Inflammatory macrophage treated with lipopolysaccharide for 1 hour (primary cell): ENCODE data around the gene PLXNC1.

Experiments
- DNase-seq, 2 donors: peaks; one replicate each; pipeline ENCODE4 v3.0.0-alpha.2; 2020 to 2022

The PLXNC1 gene

GRCh38 chr12:94245631-94246383 lies 97.4 kb downstream of the PLXNC1 start:
- DNase-seq, result no peak

GRCh38 chr12:94247246-94247645 lies 98.9 kb downstream of the PLXNC1 start:
- DNase-seq, result no peak

DNA sequence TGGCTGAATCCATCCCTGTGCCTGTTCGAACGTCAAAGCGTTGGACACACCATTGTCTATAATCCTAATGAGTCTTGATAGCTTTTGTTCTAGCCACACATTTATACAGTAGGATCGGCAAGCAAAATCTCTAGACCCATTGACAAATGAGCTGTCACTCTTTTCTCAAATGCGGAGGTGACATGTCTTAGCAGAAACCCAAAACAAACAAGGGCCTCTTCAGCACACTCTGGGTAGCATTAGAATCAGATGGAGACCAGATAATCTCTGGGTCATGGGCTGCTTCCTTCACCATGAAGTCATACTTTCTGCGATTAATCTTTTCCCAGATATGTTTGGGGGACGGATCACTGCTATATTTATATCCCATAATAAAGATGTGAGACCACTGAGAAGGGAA lies 100.2 kb downstream of the PLXNC1 start:
- DNase-seq, result no peak

DNA sequence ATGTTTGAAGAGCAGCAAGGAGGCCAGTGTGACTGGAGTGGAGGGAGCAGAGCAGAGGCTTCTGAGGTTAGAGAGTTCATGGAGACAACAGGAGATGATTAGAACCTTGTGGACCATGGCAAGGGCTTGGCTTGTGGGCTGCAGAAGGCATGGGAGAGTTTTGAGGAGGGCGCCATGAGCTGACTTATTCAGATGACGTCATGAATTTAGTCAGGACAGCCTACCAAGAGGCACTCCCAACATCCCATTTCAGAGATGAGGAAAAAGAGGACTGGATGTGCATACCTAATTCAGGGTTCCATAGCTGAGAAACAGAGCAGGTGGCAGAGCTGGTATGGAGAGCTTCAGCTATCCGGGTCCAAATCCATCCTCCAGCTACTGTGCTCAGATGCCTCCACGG lies 101.8 kb downstream of the PLXNC1 start:
- no peak for DNase-seq

DNA sequence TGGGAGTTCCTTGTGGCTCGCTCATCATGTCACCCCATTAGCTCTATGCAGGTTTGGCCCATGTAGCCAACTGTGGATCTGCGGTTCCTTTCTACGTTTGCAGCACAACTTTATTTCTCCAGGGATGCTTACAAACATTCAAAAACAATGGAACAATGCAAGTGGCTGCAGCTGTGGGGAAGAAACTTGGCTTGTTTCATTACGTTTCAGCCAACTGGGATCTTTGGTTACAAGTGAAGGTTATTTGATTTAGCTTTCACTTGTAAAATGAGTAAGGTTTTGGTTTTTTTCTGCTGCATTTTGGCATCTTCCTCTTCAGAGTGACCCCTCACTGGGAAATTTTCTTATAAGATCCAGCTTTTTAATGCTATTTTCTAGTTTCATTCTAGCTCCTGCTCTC lies 105.9 kb downstream of the PLXNC1 start:
- DNase-seq, result no peak

DNA sequence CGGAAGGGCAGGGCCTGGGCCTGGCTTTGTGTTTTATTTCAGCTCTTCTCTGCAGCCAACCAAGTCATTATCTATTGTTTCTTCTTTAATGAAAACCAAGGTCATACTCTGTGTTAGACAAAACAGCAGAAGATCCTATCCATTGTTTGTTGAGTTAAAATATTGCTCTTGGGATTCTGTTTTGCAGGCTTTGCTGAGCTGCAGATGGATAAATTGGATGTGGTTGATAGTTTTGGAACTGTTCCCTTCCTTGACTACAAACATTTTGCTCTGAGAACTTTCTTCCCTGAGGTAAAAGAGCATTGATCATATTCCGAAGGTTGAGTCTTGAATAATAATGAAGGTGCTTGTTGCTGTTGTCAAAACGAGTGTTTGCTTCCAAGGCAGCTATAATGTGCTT lies 106.6 kb downstream of the PLXNC1 start:
- no peak for DNase-seq

- DNase-seq, result no peak
These were observed 107.1 kb downstream of the PLXNC1 start for GRCh38 chr12:94255428-94255827.

- DNase-seq, result no peak
These were observed 110.2 kb downstream of the PLXNC1 start for GRCh38 chr12:94258593-94258992.

DNA sequence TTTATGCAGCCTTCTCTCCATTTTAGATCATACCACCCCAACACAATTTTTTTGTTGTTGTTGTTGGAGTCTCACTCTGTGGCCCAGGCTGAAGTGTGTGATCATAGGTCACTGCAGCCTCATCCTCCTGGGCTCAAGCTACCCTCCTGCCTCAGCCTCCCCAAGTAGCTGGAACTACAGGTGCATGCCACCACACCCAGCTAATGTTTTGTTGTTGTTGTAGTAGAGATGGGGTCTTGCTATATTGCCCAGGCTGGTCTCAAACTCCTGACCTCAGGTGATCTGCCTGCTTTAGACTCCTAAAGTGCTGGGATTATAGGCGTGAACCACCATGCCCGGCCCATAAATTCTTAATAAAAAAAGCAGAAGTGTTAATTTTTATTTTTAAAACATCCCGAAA lies 111.6 kb downstream of the PLXNC1 start:
- no peak for DNase-seq

DNA sequence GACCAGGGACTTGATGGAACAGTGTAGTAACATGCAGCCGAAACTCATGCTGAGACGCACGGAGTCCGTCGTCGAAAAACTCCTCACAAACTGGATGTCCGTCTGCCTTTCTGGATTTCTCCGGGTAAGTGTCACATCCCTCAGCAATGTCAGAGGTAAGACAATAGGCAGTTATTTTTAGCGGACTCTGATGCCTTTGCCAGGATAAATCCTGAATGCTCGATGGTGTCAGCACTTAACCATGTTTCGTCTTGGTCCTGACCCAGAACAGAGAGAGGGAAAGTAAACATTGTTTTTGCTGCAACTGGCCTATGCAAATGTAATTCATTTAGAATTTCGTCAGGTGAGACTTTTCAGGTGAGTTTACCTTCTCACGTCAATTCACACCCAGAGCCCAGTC lies 112.3 kb downstream of the PLXNC1 start:
- DNase-seq, result no peak

DNA sequence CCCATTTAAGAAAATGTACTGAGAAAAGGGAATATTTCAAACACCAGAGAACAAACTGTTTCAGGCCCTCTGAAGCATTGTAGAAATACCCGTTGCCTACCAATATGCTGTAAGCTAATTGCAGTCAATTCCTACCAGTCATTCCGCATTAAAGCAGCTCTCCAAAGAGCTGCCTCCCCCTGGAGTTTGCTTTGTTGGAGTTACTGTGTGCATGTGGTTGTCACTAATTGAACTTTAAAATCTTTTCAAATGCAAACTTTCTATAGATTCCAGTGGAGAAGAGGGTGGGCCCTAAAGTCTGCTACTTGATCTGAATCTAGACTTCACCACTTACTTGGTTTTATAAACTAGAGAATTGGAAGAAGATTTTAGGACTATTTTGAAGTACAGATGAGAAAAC lies 112.7 kb downstream of the PLXNC1 start:
- no peak for DNase-seq

DNA sequence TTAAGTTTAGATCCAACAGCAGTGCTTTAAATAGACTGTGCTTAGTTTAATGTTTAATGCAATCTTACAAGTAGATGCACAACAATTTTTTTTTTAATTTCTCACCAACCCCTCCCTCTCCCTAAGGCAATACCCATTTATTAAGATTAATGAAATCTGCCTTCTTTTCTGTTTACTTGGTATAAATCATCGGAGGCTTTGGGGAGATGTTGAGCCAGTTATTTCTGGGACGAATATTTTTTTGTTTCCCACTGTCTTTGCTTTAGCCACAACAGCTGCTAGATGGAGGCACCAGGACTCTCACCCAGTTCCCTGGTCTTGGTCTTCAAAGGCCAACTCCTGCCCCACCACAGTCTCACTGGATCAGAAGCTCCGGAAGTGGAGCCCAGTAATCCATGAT lies 113.4 kb downstream of the PLXNC1 start:
- no peak for DNase-seq

- DNase-seq, result peak; percentile 87 to 90
These were observed 114.0 kb downstream of the PLXNC1 start for GRCh38 chr12:94262228-94263010.

DNA sequence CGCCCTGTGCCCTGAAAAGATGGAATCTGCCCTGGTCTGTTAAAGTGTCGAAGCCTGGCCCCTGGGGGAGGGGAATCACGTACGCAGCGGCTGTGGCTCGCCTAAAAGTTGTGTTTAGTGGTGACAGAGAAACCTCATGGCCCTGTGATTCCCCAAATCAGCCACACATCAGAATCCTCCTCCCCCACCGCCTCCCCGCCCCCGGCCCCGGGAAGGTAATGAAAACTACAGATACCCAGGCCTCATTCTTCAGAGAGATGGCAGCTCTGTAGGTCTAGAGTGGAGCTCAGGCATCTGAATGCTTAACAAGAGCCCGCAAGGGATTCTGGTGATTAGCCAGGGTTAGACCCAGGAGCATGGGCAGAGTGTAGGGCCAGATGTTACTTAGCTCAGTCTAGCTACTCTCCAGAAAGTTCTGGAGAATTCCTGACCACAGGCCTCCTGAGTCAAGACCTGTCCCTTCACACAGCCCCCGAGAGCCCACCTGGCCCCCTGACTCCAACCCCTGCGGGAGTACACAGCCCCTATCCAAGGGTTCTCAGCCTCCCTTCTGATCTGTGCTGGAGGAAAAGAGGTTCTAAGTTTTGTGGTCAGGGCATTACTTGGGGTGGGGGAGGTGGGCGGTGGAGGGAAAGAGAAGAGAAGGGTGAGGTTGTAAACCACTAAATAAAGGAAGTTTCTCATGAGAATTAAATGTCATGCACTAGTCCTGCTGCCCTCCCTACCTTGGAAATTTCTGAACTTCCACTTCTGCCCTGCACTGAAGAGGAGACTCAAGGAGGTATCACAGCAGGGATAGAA lies 114.8 kb downstream of the PLXNC1 start:
- peak; percentile 71 to 89 for DNase-seq

DNA sequence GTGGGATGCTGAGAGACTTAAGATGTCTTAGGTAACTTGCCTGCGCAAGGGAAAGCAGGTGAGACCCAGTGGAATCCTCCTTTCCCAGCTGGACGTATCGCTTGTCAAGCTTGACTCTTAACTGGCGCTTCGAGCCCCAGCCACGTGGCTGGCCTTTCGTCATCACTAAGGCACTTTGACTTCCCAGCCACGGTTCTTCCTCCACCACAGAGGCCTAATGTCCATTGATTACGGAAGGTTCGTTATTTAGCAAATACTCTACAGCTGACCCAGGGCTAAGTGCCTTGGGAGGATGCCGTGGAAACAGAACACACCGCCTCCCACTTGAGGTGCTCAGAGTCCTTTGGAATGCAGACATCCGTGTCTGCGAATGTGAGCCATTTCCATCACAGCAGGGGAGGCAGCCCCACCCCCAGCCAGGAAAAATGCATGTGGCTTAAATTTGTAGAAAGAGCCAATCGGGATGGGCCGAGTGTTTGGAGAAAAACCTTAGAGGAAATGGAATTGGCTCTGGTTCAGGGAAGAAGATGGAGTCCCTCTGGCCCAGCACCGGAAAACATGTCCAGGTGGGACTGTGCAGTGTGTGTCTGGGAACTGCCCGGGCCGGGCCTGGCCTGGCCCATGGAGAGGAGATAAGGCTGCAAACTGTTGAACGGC lies 115.7 kb downstream of the PLXNC1 start:
- peak; percentile 45 to 55 for DNase-seq

DNA sequence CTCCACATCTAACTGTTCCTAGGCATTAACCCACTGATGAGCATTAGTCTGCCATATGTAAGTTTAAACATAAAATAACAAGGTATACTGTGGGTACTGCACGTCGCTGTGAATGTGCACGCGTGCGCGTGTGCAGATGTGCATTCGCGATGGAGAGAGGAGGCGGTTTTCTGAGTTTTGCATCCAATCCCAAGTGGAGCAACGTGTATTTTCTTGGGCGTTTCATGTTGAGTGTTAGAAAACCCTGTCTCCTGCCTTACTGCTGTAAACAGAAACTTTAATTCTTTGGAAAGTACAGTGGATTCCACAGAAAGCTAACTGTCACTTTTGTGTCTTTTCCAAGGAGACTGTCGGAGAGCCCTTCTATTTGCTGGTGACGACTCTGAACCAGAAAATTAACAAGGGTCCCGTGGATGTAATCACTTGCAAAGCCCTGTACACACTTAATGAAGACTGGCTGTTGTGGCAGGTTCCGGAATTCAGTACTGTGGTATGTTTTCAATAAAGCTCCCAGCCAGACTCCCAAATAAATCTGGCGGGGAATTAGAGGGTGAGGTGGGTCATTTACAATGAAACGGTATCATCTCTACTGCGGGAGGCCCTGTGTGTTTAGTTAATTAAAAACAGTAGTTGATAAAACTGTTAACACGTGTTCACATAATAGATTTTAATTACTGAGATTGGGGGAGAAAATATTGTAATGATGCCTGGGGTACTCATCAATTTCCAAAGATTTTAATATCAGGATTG lies 116.5 kb downstream of the PLXNC1 start:
- DNase-seq, result no peak

- no peak for DNase-seq
These were observed 117.2 kb downstream of the PLXNC1 start for GRCh38 chr12:94265539-94265938.

DNA sequence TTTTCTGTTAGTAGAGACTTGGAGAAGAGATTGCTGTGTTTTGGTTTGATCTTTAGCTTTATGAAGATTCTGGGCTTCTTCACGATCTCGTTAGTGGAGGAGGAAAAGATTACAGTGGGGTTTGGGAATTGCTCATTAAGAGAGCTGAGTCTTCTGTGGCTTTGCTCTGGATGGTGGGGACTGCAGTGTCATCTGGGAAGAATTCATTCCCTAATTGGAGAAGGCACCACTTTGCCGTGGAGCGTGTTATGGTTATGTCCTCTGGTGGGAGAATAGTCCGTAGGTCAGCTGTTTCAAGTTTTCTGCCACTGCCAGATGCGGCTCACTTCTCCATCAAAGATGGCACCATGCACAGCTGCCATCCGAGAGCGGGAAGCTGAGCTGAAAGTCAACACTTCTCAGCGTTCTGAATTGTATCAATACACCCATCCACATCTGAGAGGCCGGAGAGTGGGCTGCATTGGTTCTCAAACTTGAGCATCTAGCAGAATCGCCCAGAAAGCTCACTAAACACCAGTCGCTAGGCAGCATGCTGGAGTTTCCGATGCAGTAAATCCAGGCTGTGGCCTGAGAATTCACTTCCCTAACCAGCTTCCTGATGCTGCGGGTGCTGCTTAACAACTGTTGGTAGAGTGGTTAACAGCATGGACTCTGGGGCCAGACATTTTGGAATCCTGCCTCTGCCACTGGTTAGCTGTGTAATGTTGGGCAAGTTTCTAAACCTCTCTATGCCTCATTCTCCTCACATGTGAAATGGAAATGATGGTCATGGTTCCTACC lies 117.8 kb downstream of the PLXNC1 start:
- DNase-seq, result peak; percentile 71 to 75

GRCh38 chr12:94266796-94267536 lies 118.6 kb downstream of the PLXNC1 start:
- DNase-seq, result peak; percentile 42 to 72

DNA sequence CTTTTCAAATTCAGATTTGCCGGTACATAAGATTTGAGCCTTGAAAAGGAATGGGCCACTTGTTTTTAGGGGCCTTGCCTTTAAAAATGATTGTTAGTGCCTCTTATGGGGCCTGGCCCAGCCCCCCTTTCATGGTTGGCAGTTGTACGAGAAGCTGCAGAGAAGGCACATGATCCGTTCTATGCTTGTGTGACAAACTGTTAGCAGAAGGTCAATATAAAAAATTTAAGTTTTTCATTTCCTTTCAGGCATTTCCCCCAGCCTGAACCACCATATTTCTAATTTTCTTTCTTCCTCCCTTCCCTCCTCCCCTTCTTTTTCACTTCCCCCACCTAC lies 119.1 kb downstream of the PLXNC1 start:
- no peak for DNase-seq
